SU-DHL-6 (cell line): ENCODE data around the gene SERAC1.
"Not testable (repeated sequence)": the region's sequence is repeated elsewhere in the genome, so short reads cannot be mapped to it uniquely, and the experiment has no call there.

Experiments used
- H2AFZ ChIP-seq: fragments of 200-600 bp; sonication (generic); 2 replicates; pipeline ENCODE4 v1.6.1; 2014; ENCODE audit warnings: low read depth, mild to moderate bottlenecking, moderate library complexity, mixed read lengths, antibody characterized with exemption, low read length; ENCODE audit not compliant: severe bottlenecking
- H3F3A ChIP-seq: fragments of 200-600 bp; shearing (Covaris generic); 2 replicates; pipeline ENCODE4 v1.6.0; 2016; ENCODE audit warnings: antibody characterized with exemption, mild to moderate bottlenecking; ENCODE audit not compliant: insufficient read depth
- H3K27ac ChIP-seq: fragments of 200-600 bp; sonication (generic); 2 replicates; pipeline ENCODE4 v1.5.1; 2016; ENCODE audit warnings: low read depth, mild to moderate bottlenecking, low read length, moderate library complexity, mixed read lengths
- H3K27me3 ChIP-seq: fragments of 200-600 bp; sonication (generic), shearing (Covaris generic); 2 replicates; pipeline ENCODE4 v1.6.0; 2014; ENCODE audit warnings: mild to moderate bottlenecking, low read length
- H3K36me3 ChIP-seq: fragments of 200-600 bp; sonication (generic); 2 replicates; pipeline ENCODE4 v1.6.1; 2014; ENCODE audit warnings: mild to moderate bottlenecking, low read length, mixed read lengths
- H3K4me2 ChIP-seq: fragments of 300-600, 200-600 bp; shearing (Covaris generic), sonication (generic); 2 replicates; pipeline ENCODE4 v1.6.0; 2014; ENCODE audit warnings: low read length, low read depth, mild to moderate bottlenecking; ENCODE audit not compliant: poor library complexity, severe bottlenecking
- H3K4me3 ChIP-seq: fragments of 200-600 bp; sonication (generic); 2 replicates; pipeline ENCODE4 v1.5.1; 2014; ENCODE audit warnings: antibody characterized with exemption, low read length, mild to moderate bottlenecking, mixed read lengths; ENCODE audit not compliant: insufficient read depth, poor library complexity, severe bottlenecking
- H3K79me2 ChIP-seq: fragments of 200-600 bp; sonication (generic); 2 replicates; pipeline ENCODE4 v1.6.1; 2014; ENCODE audit warnings: mild to moderate bottlenecking, low read length, moderate library complexity; ENCODE audit not compliant: insufficient read depth
- H3K9ac ChIP-seq: fragments of 200-600 bp; sonication (generic); 2 replicates; pipeline ENCODE4 v1.7.0; 2014; ENCODE audit warnings: mild to moderate bottlenecking, low read length
- H3K9me2 ChIP-seq: fragments of 200-600 bp; sonication (generic); replicated peaks from 2 replicates; pipeline ENCODE4 v1.6.1; 2014; ENCODE audit warnings: low read length; ENCODE audit not compliant: insufficient read depth
- H3K9me3 ChIP-seq: fragments of 200-600 bp; sonication (generic); 2 replicates; pipeline ENCODE4 v1.6.1; 2014; ENCODE audit warnings: low read length, mixed read lengths; ENCODE audit not compliant: insufficient read depth
- H4K20me1 ChIP-seq: fragments of 200-600 bp; sonication (generic); 2 replicates; pipeline ENCODE4 v1.6.1; 2014; ENCODE audit warnings: low read depth, mild to moderate bottlenecking, antibody characterized with exemption, low read length, moderate library complexity, mixed read lengths
- CTCF ChIP-seq: fragments of 200-600 bp; sonication (generic); IDR thresholded peaks from one replicate; pipeline ENCODE4 v1.5.1; 2017; ENCODE audit warnings: antibody characterized with exemption, mild to moderate bottlenecking, low read length, moderate library complexity; ENCODE audit not compliant: insufficient read depth, poor library complexity, severe bottlenecking
- EZH2phosphoT487 ChIP-seq: fragments of 200-600 bp; sonication (generic), shearing (Covaris generic); conservative IDR thresholded peaks from 2 replicates; pipeline ENCODE4 v1.6.1; 2018; ENCODE audit warnings: mild to moderate bottlenecking, antibody characterized with exemption, low read length, moderate library complexity, mixed read lengths

Gene SERAC1

GRCh38 chr6:158174024-158174423, 6.0 kb upstream of the SERAC1 start:
- Histone ChIP-seq H3K79me2 (no peaks in the 10 kb centered on the region), H3K27me3 (no peaks in the 10 kb centered on the region), H3K9ac (no peak overlapping the region), H3K4me2 (no peak overlapping the region), H3K9me3 (no peaks in the 10 kb centered on the region), H3K4me3 (no peak overlapping the region), H2AFZ (no peak overlapping the region), H3K9me2 (no peaks in the 10 kb centered on the region), H3F3A (peaks cover 8% of the 10 kb centered on the region; the same call in 1 of the 2 replicates), H4K20me1 (no peaks in the 10 kb centered on the region), H3K27ac (no peak overlapping the region), H3K36me3 (no peaks in the 10 kb centered on the region)
- TF ChIP-seq EZH2phosphoT487 (no peak), CTCF (no peak)

GRCh38 chr6:158172001-158172400, 3.9 kb upstream of the SERAC1 start:
- H3K9me3 ChIP-seq = no peaks in the 10 kb centered on the region
- no peaks in the 10 kb centered on the region for H3K27me3 ChIP-seq
- H3K36me3 ChIP-seq = no peaks in the 10 kb centered on the region
- no peak for TF ChIP-seq EZH2phosphoT487
- no peak overlapping the region for H2AFZ ChIP-seq
- H3K4me2 ChIP-seq = no peak overlapping the region
- no peak overlapping the region for H3K27ac ChIP-seq
- no peaks in the 10 kb centered on the region for H3K79me2 ChIP-seq
- H3F3A ChIP-seq = peaks cover 8% of the 10 kb centered on the region; the same call in 1 of the 2 replicates
- no peaks in the 10 kb centered on the region for H4K20me1 ChIP-seq
- H3K9ac ChIP-seq = no peak overlapping the region
- no peak overlapping the region for H3K4me3 ChIP-seq
- H3K9me2 ChIP-seq = no peaks in the 10 kb centered on the region

- H3K79me2 ChIP-seq = no peaks in the 10 kb centered on the region
- H3K27me3 ChIP-seq = no peaks in the 10 kb centered on the region
- H3K27ac ChIP-seq = no peak overlapping the region
- H3K9ac ChIP-seq = no peak overlapping the region
- H3K4me2 ChIP-seq = no peak overlapping the region
- H3K4me3 ChIP-seq = no peak overlapping the region
- H2AFZ ChIP-seq = no peak overlapping the region
- no peaks in the 10 kb centered on the region for H4K20me1 ChIP-seq
- H3F3A ChIP-seq = peaks cover 8% of the 10 kb centered on the region; the same call in 1 of the 2 replicates
- TF ChIP-seq EZH2phosphoT487 = no peak
- TF ChIP-seq CTCF = no peak
- no peaks in the 10 kb centered on the region for H3K9me3 ChIP-seq
- no peaks in the 10 kb centered on the region for H3K9me2 ChIP-seq
- no peaks in the 10 kb centered on the region for H3K36me3 ChIP-seq
Observed at GRCh38 chr6:158170656-158171081, 2.6 kb upstream of the SERAC1 start.

GRCh38 chr6:158169634-158170033, 1.6 kb upstream of the SERAC1 start:
- H3F3A ChIP-seq, H3K9me2 ChIP-seq, H3K4me3 ChIP-seq, H3K27ac ChIP-seq, H3K4me2 ChIP-seq, H3K36me3 ChIP-seq, H3K9ac ChIP-seq, H4K20me1 ChIP-seq, H3K27me3 ChIP-seq, H2AFZ ChIP-seq, H3K79me2 ChIP-seq, H3K9me3 ChIP-seq: not testable (repeated sequence)
